ENCODE data around the gene PRPF4.
"Not testable (repeated sequence)": the region's sequence is repeated elsewhere in the genome, so short reads cannot be mapped to it uniquely, and the experiment has no call there.

PRPF4 gene

DNA sequence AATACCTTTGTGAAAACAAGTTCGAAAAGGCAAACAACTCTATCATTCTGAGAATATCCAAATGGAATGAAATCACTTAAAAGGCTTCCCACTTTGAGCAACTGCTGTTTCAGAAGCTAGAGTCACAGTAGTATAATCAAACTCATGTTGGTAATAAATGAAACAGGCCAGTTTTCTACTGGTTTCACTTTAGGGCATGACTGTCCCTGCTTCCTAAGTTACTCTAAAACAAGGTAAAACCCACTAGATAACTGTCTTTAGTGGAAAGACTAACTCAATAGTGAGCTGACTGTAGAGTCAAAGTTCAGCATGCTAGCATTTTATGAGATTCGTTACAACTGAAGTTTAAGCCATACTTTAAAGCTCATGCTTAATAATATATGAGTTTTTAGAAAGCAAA is 6.1 kb upstream of the PRPF4 start:
- DNase-seq, result no peak

DNA sequence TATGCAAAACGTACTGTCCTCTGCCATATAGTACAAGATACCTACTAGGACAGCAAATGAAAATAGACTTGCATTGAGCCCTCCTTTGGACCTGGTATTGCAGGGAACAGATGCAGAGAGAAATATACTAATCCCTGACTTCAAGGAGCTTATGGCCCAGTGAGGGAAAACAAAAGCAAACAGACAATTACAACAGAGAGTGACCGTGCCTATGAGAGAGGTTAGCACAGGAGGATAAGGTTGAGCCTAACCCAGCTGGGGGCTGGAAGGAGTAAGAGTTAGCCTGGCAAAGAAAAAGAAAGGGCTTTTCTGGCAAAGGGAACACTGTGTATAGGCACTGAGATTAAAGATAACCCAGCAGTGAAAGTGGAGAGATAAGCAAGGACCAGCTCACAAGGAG is 5.6 kb upstream of the PRPF4 start:
- DNase-seq, result no peak

DNA sequence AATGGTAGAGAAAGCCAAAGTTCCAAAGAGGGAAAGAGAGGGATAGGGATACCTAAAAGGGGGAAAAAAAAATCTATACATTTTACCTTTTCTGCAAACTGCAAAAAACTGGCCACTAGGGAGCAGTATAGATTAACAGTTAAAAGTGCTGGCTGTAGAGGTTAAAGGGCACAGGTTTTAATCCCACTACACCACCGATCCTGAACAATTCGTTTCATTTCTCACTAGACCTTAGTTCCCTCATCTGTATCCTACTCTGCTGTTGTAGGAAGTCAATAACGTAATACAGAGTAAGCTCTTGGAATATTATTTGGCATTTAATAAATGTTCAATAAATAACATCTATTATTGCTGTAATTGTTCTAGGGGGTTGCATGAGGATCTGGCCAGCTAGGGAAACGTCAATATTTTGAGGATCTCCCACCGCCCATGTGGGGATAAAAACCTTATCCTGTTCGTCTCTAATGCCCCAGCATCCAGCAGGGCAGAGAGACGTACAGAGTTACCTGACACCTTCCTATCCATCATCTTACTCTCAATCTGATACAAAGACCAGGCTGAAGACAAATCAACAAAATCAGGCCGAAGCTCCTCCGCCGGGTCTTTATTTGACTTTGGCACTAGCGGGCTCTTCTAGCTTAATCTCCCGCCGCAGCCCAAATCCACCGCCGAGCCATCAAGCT is 843 bp upstream of the PRPF4 start:
- DNase-seq, result peak in 2 of 14 donors; percentile 15 to 48

GRCh38 chr9:113278840-113279239 is 3.4 kb downstream of the PRPF4 start:
- DNase-seq, result no peak

- no peak for DNase-seq
Measured at GRCh38 chr9:113281356-113281755, 5.9 kb downstream of the PRPF4 start.

DNA sequence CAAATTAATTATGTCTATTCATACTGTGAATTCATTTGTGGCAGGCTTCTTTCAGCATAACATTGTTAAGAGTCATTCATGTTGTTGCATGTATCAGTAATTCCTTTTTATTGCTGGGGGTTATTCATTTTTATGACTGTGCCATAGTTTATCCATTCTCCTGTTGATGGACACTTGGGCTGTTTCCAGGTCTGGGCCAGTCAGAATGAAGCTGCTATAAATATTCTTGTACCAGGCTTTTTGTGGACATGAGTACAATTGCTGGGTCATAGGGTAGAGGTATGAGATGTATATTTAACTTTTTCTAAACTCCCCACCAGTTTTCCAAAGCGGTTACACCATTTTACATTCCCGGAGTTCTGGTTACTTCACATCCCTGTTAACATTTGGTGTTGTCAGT is 13.6 kb downstream of the PRPF4 start:
- no peak for DNase-seq

- no peak for DNase-seq
Measured at GRCh38 chr9:113290052-113290607, 14.7 kb downstream of the PRPF4 start.

- DNase-seq, result no peak
Measured at GRCh38 chr9:113293285-113293878, 17.9 kb downstream of the PRPF4 start.

- not testable (repeated sequence) for DNase-seq
Measured at GRCh38 chr9:113296247-113296646, 20.8 kb downstream of the PRPF4 start.

DNA sequence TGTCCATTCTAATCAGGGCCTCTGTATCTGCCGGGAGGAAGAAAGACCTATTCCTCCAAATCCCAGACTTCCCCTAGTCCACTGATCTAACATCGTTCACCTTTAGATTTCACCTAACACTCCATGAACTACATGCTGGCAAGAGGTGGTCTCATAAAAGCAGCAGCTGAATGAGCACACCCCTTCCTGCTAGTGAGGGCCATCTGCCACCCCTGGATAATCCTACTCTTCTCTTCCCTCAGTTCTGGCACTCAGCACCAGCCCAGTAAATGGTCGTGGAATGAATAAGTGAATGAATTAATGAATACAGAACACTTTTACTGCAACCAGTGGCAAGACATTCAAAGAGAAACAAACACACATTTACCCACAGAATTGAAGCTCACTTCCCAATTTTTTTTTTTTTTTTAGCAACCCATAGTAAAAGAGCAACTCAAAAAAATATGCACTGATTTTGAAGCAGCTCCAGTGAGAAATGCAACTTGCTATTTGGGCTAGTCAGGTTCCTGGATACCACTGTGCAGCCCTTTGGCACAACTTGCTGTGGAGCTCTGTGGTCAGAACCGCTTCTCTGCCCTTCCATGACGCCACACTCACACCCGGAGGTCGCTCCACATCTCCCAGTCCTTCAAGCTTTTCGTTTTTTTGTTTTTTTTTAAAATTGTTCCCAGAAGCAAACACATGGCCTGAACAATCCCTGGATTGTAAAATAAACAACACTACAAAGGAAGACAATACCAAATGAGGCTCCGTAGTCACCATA is 21.5 kb downstream of the PRPF4 start:
- no peak for DNase-seq

GRCh38 chr9:113298311-113298710 is 22.9 kb downstream of the PRPF4 start:
- no peak for DNase-seq

GRCh38 chr9:113298924-113299770 is 23.7 kb downstream of the PRPF4 start:
- no peak for DNase-seq

- no peak for DNase-seq
Measured at GRCh38 chr9:113299800-113300292, 24.4 kb downstream of the PRPF4 start.

- no peak for DNase-seq
Measured at GRCh38 chr9:113301548-113301947, 26.1 kb downstream of the PRPF4 start.

DNA sequence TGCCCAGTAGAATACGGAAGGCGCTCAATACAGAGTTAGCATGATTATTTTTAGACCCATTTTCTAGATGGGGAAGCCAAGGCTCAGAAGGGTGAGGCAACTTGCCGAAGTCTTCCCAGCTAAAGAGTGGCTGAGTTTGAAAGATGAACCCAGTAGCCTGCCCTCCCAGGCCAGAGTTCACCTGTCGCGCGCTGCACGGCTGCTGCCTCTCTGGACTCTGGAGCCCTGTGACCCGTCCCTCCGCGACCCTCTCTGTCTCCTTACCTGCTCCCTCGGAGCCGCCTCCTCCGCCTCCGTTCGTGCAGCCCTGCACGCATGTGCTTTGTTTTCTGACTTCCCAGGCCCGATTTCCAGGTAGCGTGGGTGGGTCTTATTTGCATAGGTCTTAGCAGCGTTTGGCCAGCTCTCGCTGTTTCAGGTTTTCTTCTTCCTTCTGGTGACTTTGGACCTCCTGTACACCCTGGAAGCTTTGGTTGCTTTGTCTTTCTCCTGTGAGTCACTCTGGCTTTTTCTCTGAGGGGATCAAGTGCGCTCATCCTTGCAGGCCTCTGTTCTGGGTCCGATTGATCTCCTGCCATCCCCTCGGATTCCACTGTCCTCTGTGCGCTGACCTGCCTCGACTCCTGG is 27.4 kb downstream of the PRPF4 start, which contains the start of gene RNF183:
RNF183 (minus strand) TSS at position 585 of the 627 bp plus-strand sequence. CDS start 5,192 bp downstream, outside the sequence.
- DNase-seq, result no peak

DNA sequence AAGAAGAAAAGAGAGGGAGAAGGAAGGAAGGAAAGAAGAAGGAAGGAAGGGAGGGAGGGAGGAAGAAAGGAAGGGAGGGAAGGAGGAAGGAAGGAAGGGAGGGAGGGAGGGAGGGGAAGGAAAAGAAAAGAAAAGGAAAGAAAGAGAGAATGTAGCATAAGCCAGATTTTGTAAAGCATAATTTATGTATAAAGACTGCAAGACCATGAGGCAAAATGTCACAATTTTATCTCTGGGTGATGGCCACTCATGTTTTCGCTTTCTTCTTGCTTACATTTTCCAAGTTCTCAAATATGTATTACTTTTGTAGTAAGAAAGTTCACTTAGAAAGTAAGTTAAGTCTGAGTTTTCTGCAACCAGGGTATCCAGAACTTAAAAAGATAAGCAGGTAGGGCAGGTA is 31.1 kb downstream of the PRPF4 start:
- no peak for DNase-seq

- no peak for DNase-seq
Measured at GRCh38 chr9:113307396-113307975, 32.0 kb downstream of the PRPF4 start.

GRCh38 chr9:113309204-113309813 is 33.9 kb downstream of the PRPF4 start:
- DNase-seq, result no peak

- DNase-seq, result no peak
Measured at GRCh38 chr9:113310538-113310937, 35.1 kb downstream of the PRPF4 start.

DNA sequence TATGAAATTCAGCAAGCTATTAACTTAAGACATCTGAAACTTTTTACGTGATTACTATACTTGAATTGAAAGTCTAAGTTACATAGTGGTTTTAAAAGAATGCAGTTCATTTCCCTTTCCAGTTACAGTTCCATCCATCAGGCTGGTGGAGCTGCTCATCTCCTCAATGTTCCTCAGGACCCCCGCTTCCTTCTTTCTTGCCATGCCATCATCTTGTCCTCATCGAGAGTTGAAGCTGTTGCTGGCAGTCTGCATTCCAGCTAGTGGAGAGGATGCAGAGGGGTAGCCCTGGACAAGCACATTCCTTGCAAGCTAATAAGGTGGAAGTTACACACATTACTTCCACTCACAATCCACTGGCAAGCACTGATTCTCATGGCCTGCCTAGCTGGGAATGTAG is 36.5 kb downstream of the PRPF4 start:
- peak in 2 of 14 donors; percentile 8 to 10 for DNase-seq

DNA sequence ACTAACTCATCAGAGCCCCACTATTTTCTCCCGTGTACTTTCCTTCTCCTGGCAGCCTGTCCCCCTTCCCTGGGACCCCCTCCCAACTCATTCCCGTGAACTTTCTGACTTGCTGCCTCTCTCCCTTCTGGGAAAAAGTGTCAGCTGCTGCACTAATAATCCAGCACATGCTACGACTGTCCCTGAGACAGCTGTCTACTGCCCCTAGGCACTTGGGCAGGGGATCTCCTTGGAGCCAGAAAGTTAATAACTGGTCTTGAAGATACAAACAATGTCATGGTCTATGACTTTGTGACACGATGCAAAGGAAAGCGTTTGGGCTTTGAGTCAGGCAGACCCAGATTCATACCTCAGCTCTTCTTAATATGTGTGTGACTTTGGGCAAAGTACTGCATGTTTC is 37.8 kb downstream of the PRPF4 start:
- no peak for DNase-seq
